SIG-M5 treated with dmso at 0.1 percent for 504 hours (cell line): Measurements from ENCODE around the gene CACNA2D1.

Experiments used
- DNase-seq: peaks from one replicate; lab custom pipeline; 2025; ENCODE audit not compliant: unreplicated experiment; lab: John Stamatoyannopoulos, UW

The CACNA2D1 gene

DNA sequence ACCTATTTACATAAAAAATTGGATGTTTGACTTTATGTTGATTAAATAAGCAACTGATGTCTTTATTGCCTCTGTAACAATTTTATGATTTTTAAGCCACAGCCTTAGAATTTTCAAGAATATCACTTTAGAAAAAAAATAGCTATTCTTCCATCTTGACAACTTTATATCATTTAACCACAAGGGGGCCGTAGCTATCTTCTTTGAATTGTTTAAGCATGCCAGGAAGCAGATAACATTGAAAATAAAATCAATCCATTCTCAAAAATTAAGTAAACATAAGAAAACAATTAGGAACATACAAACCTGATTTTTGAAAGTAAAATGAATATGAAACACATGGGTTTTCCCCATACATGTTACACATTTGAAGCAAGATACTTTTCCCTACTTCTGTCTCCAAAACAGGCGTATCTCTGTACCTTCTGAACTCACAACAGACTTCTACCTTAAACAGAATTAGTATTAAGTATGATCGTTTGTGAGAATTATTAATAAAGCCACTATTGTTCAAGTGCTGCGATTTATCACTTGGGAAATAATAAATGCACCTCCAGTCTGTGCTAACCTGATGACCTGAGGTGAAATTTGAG, 209.0 kb downstream of the CACNA2D1 start:
- peak; percentile 46 for DNase-seq

GRCh38 chr7:82230811-82231581, 212.6 kb downstream of the CACNA2D1 start:
- no peak for DNase-seq

DNA sequence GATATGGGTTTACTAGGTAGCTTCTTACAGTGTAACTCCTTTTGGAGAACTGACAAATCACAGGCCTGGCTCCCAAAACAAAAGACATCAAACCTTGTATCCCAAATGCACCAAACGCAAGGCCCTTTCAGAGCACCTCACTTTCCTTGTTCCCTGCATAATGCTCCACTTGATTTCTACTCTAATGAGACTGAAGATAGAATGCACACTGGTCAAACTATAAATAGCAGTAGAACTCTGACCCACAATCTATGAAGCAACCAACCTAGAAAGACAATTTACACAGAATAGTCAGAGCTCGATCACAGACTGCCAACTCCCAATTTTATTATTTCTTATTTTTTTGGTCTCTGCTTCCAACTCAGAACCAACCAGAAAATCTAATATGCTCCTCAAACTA, 214.4 kb downstream of the CACNA2D1 start:
- DNase-seq, result no peak

- no peak for DNase-seq
Observed at GRCh38 chr7:82226191-82226590, 217.4 kb downstream of the CACNA2D1 start.

DNA sequence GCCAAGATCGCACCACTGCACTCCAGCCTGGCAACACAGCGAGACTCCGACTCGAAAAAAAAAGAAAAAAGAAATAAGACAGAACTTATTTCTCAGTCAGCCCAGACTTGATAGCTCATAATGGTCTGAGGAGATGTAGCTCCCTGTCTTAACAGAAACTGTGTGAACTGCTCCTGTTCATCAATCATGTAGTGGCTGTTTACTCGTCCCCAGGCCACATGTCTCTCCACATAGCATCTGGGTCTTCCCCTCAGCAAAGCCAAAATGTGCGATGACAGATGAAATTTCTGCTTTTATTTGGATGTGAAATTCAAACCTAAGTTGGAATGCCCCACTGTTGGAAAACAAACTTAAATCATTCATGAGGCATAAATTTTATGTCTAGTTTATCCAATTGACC, 219.0 kb downstream of the CACNA2D1 start:
- DNase-seq, result no peak

DNA sequence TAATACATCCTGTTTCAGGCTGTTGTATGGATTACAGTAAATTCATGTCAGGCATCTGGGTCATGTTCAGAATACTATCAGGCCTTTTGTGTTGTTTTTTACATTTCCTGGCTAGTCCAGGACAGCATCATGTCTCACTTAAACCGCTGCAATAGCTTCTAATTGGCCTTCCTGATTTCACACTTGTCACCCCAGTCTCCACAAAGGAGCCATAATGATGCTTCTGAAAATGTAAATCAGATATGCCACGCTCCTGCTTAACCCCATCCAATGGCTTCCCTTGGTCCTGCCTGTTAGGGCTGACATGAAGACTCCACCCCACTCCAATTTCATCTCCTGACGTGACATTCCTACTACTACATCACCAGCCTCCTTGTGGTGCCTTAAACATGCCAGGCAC, 220.0 kb downstream of the CACNA2D1 start:
- no peak for DNase-seq

- DNase-seq, result no peak
Observed at GRCh38 chr7:82221152-82221674, 222.4 kb downstream of the CACNA2D1 start.

DNA sequence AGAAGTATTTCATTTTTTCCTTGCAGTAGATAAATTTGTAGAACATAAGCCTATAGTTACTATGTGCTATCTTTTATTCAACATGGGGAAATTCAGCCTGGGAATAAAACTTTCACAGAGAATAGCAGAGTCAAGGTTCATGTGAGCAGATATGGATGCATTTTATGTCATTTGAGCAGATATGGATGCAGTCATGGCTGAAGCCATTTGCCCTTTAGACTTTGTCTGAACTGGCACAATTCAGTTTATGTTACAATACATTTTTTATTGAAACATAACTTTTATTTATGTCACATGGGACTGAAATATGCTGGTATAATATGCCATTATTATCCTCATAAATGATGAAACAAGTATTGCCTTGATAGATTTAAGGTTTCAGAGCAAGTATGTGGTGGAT, 231.1 kb downstream of the CACNA2D1 start:
- no peak for DNase-seq

DNA sequence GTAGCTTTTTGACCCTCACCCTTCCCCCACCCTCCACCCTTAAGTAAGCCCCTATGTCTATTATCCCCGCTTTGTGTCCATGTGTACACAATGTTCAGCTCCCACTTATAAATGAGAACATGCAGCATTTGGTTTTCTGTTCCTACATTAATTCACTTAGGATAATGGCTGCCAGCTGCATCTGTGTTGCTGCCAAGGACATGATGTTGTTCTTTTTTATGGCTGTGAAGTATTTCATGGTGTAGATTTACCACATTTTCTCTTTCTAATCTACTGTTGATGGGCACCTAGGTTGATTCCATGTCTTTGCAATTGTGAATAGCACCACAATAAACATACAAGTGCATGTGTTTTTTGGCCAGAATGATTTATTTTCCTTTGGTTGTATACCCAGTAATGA, 232.2 kb downstream of the CACNA2D1 start:
- DNase-seq, result no peak

DNA sequence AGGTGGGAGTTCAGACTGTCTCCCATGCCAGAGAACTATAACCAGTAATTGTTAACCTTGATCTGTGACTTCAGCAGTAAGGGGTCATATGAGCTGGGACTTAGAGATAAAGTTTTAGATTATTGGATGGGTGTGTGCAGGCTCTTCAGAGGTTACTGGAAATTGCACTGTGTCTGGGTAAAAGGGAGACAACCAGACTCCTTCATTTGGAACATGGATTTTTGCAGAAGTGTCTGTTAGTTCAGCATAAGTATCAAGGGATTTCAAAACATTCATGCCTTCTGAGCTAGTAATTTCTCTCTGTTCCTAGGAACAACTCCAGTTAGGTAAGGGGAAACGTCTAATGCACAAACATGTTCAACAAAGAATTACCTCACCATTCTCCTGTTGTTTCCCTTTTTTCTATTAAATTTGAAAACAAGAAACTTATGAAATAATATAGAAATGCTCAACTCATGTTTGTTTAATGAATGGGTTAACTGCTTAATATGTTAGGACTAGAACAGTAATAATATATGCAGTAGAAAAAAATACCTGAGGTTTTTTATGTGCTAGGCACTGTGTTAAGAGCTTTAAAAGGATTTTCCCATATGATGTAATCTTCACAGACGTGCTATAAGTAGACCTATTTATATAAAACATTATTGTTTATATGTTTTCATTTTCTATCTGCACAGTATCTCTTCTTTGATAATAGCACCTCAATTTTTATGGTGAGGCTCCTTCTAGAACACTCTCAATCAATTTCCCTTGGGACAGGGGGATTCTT, 233.0 kb downstream of the CACNA2D1 start:
- no peak for DNase-seq

GRCh38 chr7:82209179-82209747, 234.3 kb downstream of the CACNA2D1 start:
- no peak for DNase-seq

DNA sequence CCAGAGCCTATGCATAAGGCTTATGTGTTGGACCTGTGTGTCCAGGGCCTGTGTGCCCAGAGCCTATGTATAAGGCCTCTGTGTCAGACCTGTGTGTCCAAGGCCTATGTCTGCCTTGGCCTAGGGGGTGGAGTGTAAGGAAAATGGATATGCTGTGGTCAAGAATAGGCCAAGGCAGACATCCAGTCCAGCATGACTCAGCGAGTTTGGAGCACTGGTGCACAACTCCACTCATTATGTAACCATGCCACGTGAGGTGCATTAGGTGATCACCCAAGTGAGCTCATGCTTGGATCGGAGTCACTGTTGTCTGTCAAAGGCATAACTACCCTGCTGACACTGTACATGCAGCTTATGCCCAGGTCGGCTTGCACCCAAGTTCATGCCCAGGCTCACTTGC, 238.9 kb downstream of the CACNA2D1 start:
- DNase-seq, result no peak

DNA sequence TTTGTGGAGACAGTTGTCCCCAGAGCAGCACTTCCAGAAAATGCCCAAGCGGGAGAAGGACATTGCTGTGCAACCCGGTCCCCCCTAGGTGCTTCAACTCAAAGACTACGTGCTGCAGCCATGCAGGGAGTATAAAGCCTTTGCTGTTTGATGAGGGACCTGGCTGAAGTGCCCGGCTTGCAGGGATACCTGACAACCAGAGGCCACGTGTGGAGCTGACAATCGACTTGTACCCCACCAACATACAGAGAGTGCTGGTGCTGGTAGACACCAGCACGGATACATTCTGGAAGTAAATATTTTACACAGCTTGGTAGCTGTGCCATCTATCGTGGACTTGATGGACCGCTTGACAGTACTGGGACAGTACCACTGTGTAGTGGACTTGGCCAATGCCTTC, 240.6 kb downstream of the CACNA2D1 start:
- no peak for DNase-seq

GRCh38 chr7:82202107-82202506, 241.5 kb downstream of the CACNA2D1 start:
- no peak for DNase-seq

DNA sequence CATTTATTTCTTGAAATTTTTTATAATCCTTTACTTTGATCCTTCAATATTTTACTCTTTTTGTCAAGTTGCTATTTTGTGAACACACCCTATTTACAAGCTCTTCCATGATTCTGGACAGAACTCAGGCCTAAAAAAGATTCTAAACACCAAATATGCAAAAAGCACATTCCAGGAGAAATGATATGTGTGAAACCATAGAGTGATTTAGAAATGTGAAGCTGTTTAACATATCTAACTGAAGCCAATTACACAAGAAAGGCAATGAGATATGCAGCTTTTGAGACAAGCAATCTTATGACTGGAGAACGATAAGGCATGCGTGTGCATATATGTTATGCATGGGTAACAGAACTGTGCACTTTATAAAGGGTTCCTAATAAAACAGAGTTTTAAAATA, 243.0 kb downstream of the CACNA2D1 start:
- no peak for DNase-seq

GRCh38 chr7:82194016-82194643, 249.4 kb downstream of the CACNA2D1 start:
- DNase-seq, result no peak

- no peak for DNase-seq
Observed at GRCh38 chr7:82188636-82189035, 254.9 kb downstream of the CACNA2D1 start.

DNA sequence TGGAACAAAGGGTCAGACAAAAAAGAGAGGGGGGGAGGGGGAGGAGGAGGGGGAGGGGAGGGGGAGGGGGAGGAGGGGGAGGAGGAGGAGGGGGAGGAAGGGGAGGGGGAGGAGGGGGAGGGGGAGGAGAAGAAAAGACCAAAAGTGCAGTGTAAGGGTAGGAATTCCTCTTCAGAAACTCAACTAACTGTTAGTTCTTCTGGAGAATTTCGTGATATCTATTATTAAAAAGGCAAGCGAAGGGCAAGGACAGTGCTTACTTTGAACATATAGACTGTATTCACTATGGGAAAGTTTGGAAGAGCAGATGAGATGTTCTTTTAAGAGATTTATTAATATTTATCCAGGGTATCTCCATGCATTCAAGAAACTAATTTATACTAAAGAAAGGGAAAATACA, 258.1 kb downstream of the CACNA2D1 start:
- no peak for DNase-seq

DNA sequence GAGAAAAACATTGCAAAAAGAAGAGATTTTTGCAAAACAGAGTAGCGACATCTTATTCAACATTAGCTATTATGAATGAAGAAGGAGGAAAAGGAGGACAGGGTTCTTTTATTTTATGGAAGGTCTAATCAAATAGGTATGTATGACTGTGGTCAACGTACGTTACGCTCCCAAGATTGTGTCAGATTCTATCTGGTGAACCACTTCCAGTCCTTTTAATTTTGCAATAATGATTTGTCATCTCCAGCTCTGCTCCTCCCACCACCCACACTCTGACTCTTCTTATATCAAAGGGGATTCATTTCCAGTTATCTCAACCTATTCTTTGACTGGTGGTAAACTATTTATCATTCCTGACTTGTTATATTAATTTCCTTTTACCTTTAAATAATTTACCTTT, 259.9 kb downstream of the CACNA2D1 start:
- no peak for DNase-seq

DNA sequence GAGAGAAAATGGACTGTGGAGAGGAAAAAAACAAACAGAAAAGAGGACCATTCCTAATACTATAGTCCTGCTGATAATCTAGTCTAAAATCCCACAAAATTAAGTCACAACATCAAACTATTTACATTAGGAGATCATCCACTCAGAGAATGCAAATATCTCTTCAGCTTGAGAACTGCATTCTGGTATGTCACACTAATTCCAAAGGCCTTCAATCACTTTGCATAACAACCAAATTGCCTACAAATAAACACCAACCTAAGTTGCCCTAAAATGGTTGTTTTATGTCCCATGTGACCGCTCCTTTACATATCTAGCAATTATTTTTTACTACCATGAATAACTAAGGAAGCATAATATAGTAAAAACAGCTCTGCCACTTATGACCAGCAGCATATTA, 264.3 kb downstream of the CACNA2D1 start:
- no peak for DNase-seq

DNA sequence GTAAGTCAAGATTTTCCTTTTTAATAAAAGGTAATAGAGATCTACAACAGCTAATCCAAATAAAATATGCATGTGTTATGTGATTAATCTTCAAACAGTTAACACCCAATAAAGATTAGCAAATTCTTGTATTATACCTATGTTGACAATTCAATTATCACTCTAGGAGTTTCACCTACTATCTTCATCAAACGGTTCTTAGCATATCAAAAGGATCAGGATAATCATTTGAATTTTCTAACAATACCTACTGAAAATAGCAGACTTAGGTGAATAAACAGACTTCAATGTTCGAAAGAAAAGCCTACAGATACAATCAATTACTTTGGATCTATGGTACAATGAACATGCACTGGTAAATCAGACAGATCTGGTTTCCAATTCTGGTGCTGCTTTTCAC, 268.3 kb downstream of the CACNA2D1 start:
- DNase-seq, result no peak
